CD4-positive, alpha-beta T cell treated with Interleukin-4 for 1 hour (primary cell): ENCODE measurements around the gene ELFN1.

ENCODE experiments used
- DNase-seq, 2 donors: peaks; one replicate each; pipeline ENCODE4 v3.0.0-alpha.2; 2020 to 2022

The ELFN1 gene

GRCh38 chr7:1669954-1670893 lies at the start of gene ELFN1:
Gene ELFN1 (plus strand): TSS chr7:1670277. CDS start chr7:1744597, 74,320 bp downstream.
- DNase-seq: no peak

- no peak for DNase-seq
Observed at GRCh38 chr7:1620835-1621234, 49.2 kb upstream of the ELFN1 start.

- DNase-seq: no peak
Observed at GRCh38 chr7:1621718-1622117, 48.4 kb upstream of the ELFN1 start.

- no peak for DNase-seq
Observed at GRCh38 chr7:1622441-1622840, 47.6 kb upstream of the ELFN1 start.

GRCh38 chr7:1623810-1624209 lies 46.3 kb upstream of the ELFN1 start:
- no peak for DNase-seq

- DNase-seq: no peak
Observed at GRCh38 chr7:1624999-1625927, 44.8 kb upstream of the ELFN1 start.

- DNase-seq: no peak
Observed at GRCh38 chr7:1626769-1627168, 43.3 kb upstream of the ELFN1 start.

GRCh38 chr7:1630700-1631336 lies 39.3 kb upstream of the ELFN1 start:
- DNase-seq: no peak

GRCh38 chr7:1631678-1632077 lies 38.4 kb upstream of the ELFN1 start:
- no peak for DNase-seq

GRCh38 chr7:1632506-1632905 lies 37.6 kb upstream of the ELFN1 start:
- no peak for DNase-seq

- DNase-seq: no peak
Observed at GRCh38 chr7:1632916-1633785, 36.9 kb upstream of the ELFN1 start.

GRCh38 chr7:1635401-1635800 lies 34.7 kb upstream of the ELFN1 start:
- no peak for DNase-seq

GRCh38 chr7:1637155-1637554 lies 32.9 kb upstream of the ELFN1 start:
- DNase-seq: no peak

GRCh38 chr7:1638215-1638661 lies 31.8 kb upstream of the ELFN1 start:
- no peak for DNase-seq

GRCh38 chr7:1639071-1639470 lies 31.0 kb upstream of the ELFN1 start:
- DNase-seq: no peak

GRCh38 chr7:1639532-1640175 lies 30.4 kb upstream of the ELFN1 start:
- no peak for DNase-seq

- DNase-seq: no peak
Observed at GRCh38 chr7:1640376-1641172, 29.5 kb upstream of the ELFN1 start.

- DNase-seq: no peak
Observed at GRCh38 chr7:1641173-1641572, 28.9 kb upstream of the ELFN1 start.

GRCh38 chr7:1641661-1642260 lies 28.3 kb upstream of the ELFN1 start:
- no peak for DNase-seq

GRCh38 chr7:1642291-1642731 lies 27.8 kb upstream of the ELFN1 start:
- no peak for DNase-seq
